Measurements from ENCODE around the gene TSHZ2.

GRCh38 chr20:53255102-53255710 lies 283.0 kb downstream of the TSHZ2 start:
- no peak for TF ChIP-seq CTCF (IDR thresholded peaks at IDR 0.05)
- no peak for TF ChIP-seq POLR2A (IDR thresholded peaks at IDR 0.05)
